NB4 (cell line): ENCODE data around the gene ADAMTS2.

Source experiments
- DNase-seq: peaks from one replicate; pipeline ENCODE4 v3.0.0; 2010; ENCODE audit warnings: low read depth
- H3K4me3 ChIP-seq: one replicate; pipeline ENCODE4 v1.5.1; 2011; ENCODE audit warnings: mild to moderate bottlenecking, low read depth, low read length, moderate library complexity
- CTCF ChIP-seq: IDR thresholded peaks from one replicate; pipeline ENCODE4 v1.5.1; 2012; ENCODE audit warnings: low read depth, low read length
- MAX ChIP-seq: IDR thresholded peaks from 2 replicates; pipeline ENCODE4 v1.6.1; 2011; ENCODE audit warnings: low read depth, low read length
- MYC ChIP-seq: IDR thresholded peaks from 2 replicates; pipeline ENCODE4 v1.6.1; 2011; ENCODE audit warnings: low read depth, low read length
- POLR2A ChIP-seq: IDR thresholded peaks from 2 replicates; pipeline ENCODE4 v1.6.1; 2011; ENCODE audit warnings: mild to moderate bottlenecking; ENCODE audit not compliant: insufficient read length; ENCODE audit errors: extremely low read depth

The ADAMTS2 gene

GRCh38 chr5:179317411-179318220, 27.6 kb downstream of the ADAMTS2 start:
- no peak overlapping the region for H3K4me3 ChIP-seq
- no peak for DNase-seq
- TF ChIP-seq CTCF (no peak), MYC (no peak), POLR2A (no peak)

- TF ChIP-seq CTCF = no peak
- no peak for TF ChIP-seq POLR2A
- TF ChIP-seq MAX = no peak
- TF ChIP-seq MYC = no peak
- DNase-seq = no peak
- H3K4me3 ChIP-seq = no peak overlapping the region
Measured at GRCh38 chr5:179316982-179317381, 28.3 kb downstream of the ADAMTS2 start.

GRCh38 chr5:179316111-179316551, 29.1 kb downstream of the ADAMTS2 start:
- DNase-seq = no peak
- TF ChIP-seq MAX (no peak), POLR2A (no peak), CTCF (no peak), MYC (no peak)
- no peak overlapping the region for H3K4me3 ChIP-seq

- no peak overlapping the region for H3K4me3 ChIP-seq
- TF ChIP-seq CTCF (no peak), POLR2A (no peak), MYC (no peak), MAX (no peak)
- no peak for DNase-seq
Measured at GRCh38 chr5:179315356-179315890, 29.8 kb downstream of the ADAMTS2 start.

- no peak for TF ChIP-seq POLR2A
- TF ChIP-seq MAX = no peak
- TF ChIP-seq CTCF = no peak
- no peak for TF ChIP-seq MYC
- no peak overlapping the region for H3K4me3 ChIP-seq
- no peak for DNase-seq
Measured at GRCh38 chr5:179314606-179315355, 30.5 kb downstream of the ADAMTS2 start.
